Gastrocnemius medialis (tissue), 4 donors: ENCODE results near the gene SH3BP4. TPM values are rescaled to one million over a fixed set of nuclear protein-coding genes. Genes with fewer than 3 reads are reported as not detected.

Experiments
- ATAC-seq, 2 donors: fragments of 150-250 bp; one replicate each; pipeline ENCODE4 v1.9.1; 2016
- DNase-seq, 2 donors: peaks; one replicate each; pipeline ENCODE4 v3.0.0-alpha.2; 2019
- H3K27ac ChIP-seq, 4 donors: fragments of 200-600 bp; sonication (generic); 1 replicate in 1 of 4; 2 replicates in 3 of 4; pipeline ENCODE4 v1.5.1; 2016 to 2018; ENCODE audit warnings: mild to moderate bottlenecking in 2 of 4, moderate library complexity in 1 of 4
- H3K27me3 ChIP-seq, 3 donors: fragments of 200-600 bp; sonication (generic) in 2 of 3; 1 replicate in 1 of 3; 2 replicates in 2 of 3; pipeline versions ENCODE4 v1.5.1 to v1.6.0; 2016 to 2019; ENCODE audit warnings: mild to moderate bottlenecking in 1 of 3, moderate library complexity in 1 of 3
- H3K36me3 ChIP-seq, 2 donors: fragments of 200-600 bp; sonication (generic) in 1 of 2; one replicate each; pipeline ENCODE4 v1.5.1; 2017 to 2018
- H3K4me1 ChIP-seq, 2 donors: fragments of 200-600 bp; sonication (generic) in 1 of 2; one replicate each; pipeline ENCODE4 v1.5.1; 2016 to 2017; ENCODE audit warnings: mild to moderate bottlenecking in 2 of 2
- H3K4me3 ChIP-seq, 4 donors: fragments of 200-600 bp; sonication (generic) in 3 of 4; 1 replicate in 1 of 4; 2 replicates in 3 of 4; pipeline ENCODE4 v1.5.1; 2016 to 2019; ENCODE audit warnings: mild to moderate bottlenecking in 2 of 4
- H3K9me3 ChIP-seq, 3 donors: fragments of 200-600 bp; sonication (generic) in 2 of 3; 1 replicate in 1 of 3; 2 replicates in 2 of 3; pipeline ENCODE4 v1.5.1; 2016 to 2019
- CTCF ChIP-seq, 5 experiments: fragments of 450-650 bp in 3 of 5; fragments of 200-600 bp in 2 of 5; sonication (generic) in 2 of 5; IDR thresholded peaks in 4 of 5; conservative IDR thresholded peaks in 1 of 5; 1 replicate in 4 of 5; 2 replicates in 1 of 5; pipeline ENCODE4 v1.5.1; 2016 to 2019; ENCODE audit warnings: antibody characterized with exemption in 5 of 5, mild to moderate bottlenecking in 3 of 5, moderate library complexity in 3 of 5
- POLR2A ChIP-seq, 2 donors: fragments of 450-650 bp; IDR thresholded peaks; one replicate each; pipeline ENCODE4 v1.6.1; 2017; ENCODE audit warnings: antibody characterized with exemption in 2 of 2, mild to moderate bottlenecking in 2 of 2, moderate library complexity in 2 of 2
- in situ Hi-C, 4 donors: fragments of 200-750 bp; cut with MboI; loops; one replicate each; pipeline versions ENCODE4 v1.15.0 to v1.8.0; 2017; ENCODE audit warnings: low sequenced_read_pairs in 4 of 4
- intact Hi-C: fragments of 100-400 bp; cut with DNase I; formaldehyde crosslinking; loops from one replicate; pipeline ENCODE4 v1.15.1; 2023; ENCODE audit warnings: low total_unique reads
- total RNA-seq, 4 donors: library from RNA; depleted of rRNA; stranded (reverse); fragments of >200 nt; gene quantifications; one replicate each; pipeline versions ENCODE4 v1.1.0 to v1.2.3, GENCODE V29; 2016

SH3BP4 gene
- total RNA-seq, 4 donors from 2014 or later = 10.2 to 36.9 (median 15.9) TPM

GRCh38 chr2:235094457-235094856 lies 142.6 kb downstream of the SH3BP4 start:
- in situ Hi-C loops = no loop called here
- Histone ChIP-seq H3K9me3 (no peaks in the 10 kb centered on the region), H3K27me3 (no peaks in the 10 kb centered on the region), H3K27ac (no peak overlapping the region), H3K4me1 (no peaks in the 10 kb centered on the region), H3K4me3 (no peak overlapping the region), H3K36me3 (no peaks in the 10 kb centered on the region)
- DNase-seq (no peak), ATAC-seq (no peak)
- intact Hi-C loops = no loop called here
- no peak for TF ChIP-seq POLR2A (IDR thresholded peaks at IDR 0.05)
- no peak for TF ChIP-seq CTCF (IDR thresholded peaks at IDR 0.05 in 4 of 5, conservative IDR thresholded peaks at IDR 0.05 in 1 of 5)

- DNase-seq (no peak), ATAC-seq (no peak)
- no peaks in the 10 kb centered on the region for H3K4me1 ChIP-seq
- TF ChIP-seq POLR2A (IDR thresholded peaks at IDR 0.05) = no peak
- no peak for TF ChIP-seq CTCF (IDR thresholded peaks at IDR 0.05 in 4 of 5, conservative IDR thresholded peaks at IDR 0.05 in 1 of 5)
- intact Hi-C loops = no loop called here
- H3K36me3 ChIP-seq = no peaks in the 10 kb centered on the region
- H3K27ac ChIP-seq = no peak overlapping the region
- in situ Hi-C loops = no loop called here
- H3K4me3 ChIP-seq = no peak overlapping the region
- no peaks in the 10 kb centered on the region for H3K27me3 ChIP-seq
- H3K9me3 ChIP-seq = no peaks in the 10 kb centered on the region
Observed at GRCh38 chr2:235095569-235095968, 143.8 kb downstream of the SH3BP4 start.

- DNase-seq (no peak), ATAC-seq (no peak)
- no peaks in the 10 kb centered on the region for H3K36me3 ChIP-seq
- no peaks in the 10 kb centered on the region for H3K4me1 ChIP-seq
- H3K27ac ChIP-seq = no peak overlapping the region
- in situ Hi-C loops (no loop called here), intact Hi-C loops (no loop called here)
- H3K4me3 ChIP-seq = no peak overlapping the region
- H3K27me3 ChIP-seq = no peaks in the 10 kb centered on the region
- TF ChIP-seq CTCF (IDR thresholded peaks at IDR 0.05 in 4 of 5, conservative IDR thresholded peaks at IDR 0.05 in 1 of 5) (no peak), POLR2A (IDR thresholded peaks at IDR 0.05) (no peak)
- H3K9me3 ChIP-seq = no peaks in the 10 kb centered on the region
Observed at GRCh38 chr2:235096447-235096846, 144.6 kb downstream of the SH3BP4 start.

GRCh38 chr2:235097196-235097595 lies 145.4 kb downstream of the SH3BP4 start:
- TF ChIP-seq POLR2A (IDR thresholded peaks at IDR 0.05) (no peak), CTCF (IDR thresholded peaks at IDR 0.05 in 4 of 5, conservative IDR thresholded peaks at IDR 0.05 in 1 of 5) (no peak)
- in situ Hi-C loops = no loop called here
- ATAC-seq = no peak
- H3K36me3 ChIP-seq = no peaks in the 10 kb centered on the region
- H3K4me1 ChIP-seq = no peaks in the 10 kb centered on the region
- no peak overlapping the region for H3K27ac ChIP-seq
- no peaks in the 10 kb centered on the region for H3K9me3 ChIP-seq
- no peak for DNase-seq
- H3K4me3 ChIP-seq = no peak overlapping the region
- H3K27me3 ChIP-seq = no peaks in the 10 kb centered on the region
- intact Hi-C loops = no loop called here

GRCh38 chr2:235098269-235098668 lies 146.5 kb downstream of the SH3BP4 start:
- H3K4me1 ChIP-seq = no peaks in the 10 kb centered on the region
- in situ Hi-C loops (no loop called here), intact Hi-C loops (no loop called here)
- H3K27ac ChIP-seq = no peak overlapping the region
- H3K36me3 ChIP-seq = no peaks in the 10 kb centered on the region
- no peaks in the 10 kb centered on the region for H3K27me3 ChIP-seq
- DNase-seq (no peak), ATAC-seq (no peak)
- no peak overlapping the region for H3K4me3 ChIP-seq
- TF ChIP-seq CTCF (IDR thresholded peaks at IDR 0.05 in 4 of 5, conservative IDR thresholded peaks at IDR 0.05 in 1 of 5) (no peak), POLR2A (IDR thresholded peaks at IDR 0.05) (no peak)
- H3K9me3 ChIP-seq = no peaks in the 10 kb centered on the region
